HG02885 (cell line): ENCODE data around the gene HCFC1.
A peak's percentile ranks its signal among the peaks of the same experiment; 100 is the strongest.

Experiments used
- ATAC-seq: cut with Tn5 transposase; IDR thresholded peaks from one replicate; pipeline ENCODE4 v1.9.1; 2021; ENCODE audit warnings: mild to moderate bottlenecking; ENCODE audit not compliant: unreplicated experiment, poor library complexity

HCFC1 gene

DNA sequence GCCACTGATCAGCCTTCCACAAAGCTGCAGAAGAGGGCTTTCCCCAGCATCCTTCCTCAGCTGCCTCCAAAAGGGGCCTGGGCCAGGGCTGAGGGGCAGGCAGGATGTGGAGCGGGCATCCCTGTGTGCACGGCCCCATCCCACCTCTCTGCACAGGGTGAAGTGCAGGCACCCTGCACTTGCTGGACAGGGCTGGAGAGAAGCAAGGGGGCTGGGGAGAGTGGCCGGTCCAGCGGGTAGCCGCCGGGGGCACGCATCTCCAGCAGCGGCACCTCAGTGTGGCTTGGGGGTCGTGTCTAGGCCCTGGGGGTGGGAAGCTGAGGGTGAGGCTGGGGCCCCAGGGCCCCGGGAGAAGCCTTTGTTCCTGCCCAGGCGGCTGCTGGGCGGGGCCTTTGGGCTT, 64.2 kb downstream of the HCFC1 start:
- no peak for ATAC-seq

DNA sequence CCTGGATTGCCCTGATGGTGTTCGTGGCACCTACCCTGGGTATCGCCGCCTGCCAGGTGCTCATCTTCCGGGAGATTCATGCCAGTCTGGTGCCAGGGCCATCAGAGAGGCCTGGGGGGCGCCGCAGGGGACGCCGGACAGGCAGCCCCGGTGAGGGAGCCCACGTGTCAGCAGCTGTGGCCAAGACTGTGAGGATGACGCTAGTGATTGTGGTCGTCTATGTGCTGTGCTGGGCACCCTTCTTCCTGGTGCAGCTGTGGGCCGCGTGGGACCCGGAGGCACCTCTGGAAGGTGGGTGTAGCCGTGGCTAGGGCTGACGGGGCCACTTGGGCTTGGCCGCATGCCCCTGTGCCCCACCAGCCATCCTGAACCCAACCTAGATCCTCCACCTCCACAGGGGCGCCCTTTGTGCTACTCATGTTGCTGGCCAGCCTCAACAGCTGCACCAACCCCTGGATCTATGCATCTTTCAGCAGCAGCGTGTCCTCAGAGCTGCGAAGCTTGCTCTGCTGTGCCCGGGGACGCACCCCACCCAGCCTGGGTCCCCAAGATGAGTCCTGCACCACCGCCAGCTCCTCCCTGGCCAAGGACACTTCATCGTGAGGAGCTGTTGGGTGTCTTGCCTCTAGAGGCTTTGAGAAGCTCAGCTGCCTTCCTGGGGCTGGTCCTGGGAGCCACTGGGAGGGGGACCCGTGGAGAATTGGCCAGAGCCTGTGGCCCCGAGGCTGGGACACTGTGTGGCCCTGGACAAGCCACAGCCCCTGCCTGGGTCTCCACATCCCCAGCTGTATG, 65.3 kb downstream of the HCFC1 start:
- no peak for ATAC-seq

DNA sequence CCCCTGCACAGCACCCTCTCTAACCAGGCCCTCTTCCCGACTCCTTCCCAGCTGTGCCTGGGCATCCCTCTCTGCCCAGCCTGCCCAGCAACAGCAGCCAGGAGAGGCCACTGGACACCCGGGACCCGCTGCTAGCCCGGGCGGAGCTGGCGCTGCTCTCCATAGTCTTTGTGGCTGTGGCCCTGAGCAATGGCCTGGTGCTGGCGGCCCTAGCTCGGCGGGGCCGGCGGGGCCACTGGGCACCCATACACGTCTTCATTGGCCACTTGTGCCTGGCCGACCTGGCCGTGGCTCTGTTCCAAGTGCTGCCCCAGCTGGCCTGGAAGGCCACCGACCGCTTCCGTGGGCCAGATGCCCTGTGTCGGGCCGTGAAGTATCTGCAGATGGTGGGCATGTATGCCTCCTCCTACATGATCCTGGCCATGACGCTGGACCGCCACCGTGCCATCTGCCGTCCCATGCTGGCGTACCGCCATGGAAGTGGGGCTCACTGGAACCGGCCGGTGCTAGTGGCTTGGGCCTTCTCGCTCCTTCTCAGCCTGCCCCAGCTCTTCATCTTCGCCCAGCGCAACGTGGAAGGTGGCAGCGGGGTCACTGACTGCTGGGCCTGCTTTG, 66.0 kb downstream of the HCFC1 start:
- no peak for ATAC-seq

DNA sequence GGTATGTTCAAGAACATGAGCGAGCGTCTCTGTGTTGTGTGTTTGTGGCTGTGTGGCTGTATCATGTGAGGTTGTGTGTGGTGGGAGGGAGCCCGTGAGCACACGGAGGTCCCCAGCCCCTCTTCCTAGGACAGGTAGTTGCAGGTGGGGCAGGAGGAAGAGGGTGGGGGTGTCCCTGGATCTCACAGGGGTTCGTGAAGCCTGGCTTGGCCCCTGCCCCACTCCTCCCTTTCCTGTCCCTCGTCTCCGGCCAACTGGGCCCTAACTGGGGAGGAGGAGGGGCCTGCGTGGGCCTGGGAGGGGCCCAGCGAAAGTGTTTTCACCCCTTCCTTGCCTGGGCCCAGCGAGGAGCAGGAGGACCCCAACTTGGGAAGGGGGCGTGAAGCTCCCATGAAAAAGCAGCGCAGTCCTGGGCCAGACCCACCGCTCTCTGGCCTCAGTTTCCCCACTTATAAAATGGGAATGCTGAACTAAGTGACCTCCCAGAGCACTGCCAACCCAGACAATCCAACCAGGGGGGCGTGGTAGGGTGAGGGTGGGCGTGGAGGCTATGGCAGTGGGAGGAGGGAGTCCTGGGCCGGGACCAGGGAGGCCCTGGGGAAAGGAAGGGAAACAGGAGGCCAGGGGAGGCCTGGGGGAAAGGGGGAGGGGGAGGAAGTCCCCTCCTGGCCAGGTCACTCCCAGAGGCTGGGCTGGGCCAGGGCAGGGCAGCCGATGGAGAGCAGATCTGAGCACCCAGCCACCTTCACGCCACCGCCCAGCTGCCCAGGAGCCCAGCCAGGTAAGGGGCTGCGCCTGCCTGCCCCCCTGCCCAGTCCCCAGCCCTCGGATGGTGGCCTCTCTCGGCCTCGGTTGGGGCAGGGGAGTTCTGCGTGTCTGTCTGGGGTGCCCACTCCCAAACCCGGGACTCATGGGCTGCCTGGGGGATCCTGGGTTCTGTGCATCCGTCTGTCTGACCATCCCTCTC, 67.3 kb downstream of the HCFC1 start, which contains the start of gene AVPR2:
AVPR2 (plus strand) TSS at position 683 of the 967 bp plus-strand sequence. CDS start 473 bp downstream, outside the sequence.
- ATAC-seq: no peak

DNA sequence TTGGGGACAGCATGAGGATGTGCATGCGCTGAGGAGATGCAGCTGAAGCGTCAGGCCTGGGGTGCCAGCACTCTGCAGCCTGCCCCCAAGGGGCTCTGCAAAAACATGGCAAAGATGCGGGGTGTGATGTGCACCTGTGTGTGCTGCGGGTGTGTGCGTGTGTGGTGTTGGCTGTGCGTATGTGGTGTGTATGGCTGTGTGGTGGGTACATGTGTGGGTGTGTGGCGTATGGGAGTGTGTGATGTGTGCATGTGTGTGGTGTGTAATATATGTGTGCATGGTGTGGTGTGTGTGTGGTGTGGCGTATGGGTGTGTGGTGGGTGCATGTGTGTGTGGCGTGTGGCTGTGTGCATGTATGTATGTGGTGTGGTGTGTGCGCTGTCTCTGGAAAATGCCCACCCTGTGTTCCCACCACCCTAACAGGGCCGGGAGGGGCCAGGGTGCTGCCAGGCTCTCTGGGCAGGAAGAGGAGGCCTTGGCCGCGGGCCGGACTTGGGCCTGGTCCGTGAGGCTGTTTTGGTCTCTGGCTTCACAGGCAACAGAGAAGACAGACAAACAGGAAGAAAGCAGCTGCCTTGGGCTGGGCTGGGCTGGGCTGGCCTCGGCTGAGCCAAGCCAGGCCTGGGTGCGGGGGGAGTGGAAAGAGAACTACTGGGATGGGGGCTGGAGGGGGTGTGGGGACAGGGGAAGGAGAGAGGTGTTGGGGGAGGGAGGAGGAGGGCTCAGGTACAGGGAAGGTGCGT, 68.2 kb downstream of the HCFC1 start:
- ATAC-seq: no peak

DNA sequence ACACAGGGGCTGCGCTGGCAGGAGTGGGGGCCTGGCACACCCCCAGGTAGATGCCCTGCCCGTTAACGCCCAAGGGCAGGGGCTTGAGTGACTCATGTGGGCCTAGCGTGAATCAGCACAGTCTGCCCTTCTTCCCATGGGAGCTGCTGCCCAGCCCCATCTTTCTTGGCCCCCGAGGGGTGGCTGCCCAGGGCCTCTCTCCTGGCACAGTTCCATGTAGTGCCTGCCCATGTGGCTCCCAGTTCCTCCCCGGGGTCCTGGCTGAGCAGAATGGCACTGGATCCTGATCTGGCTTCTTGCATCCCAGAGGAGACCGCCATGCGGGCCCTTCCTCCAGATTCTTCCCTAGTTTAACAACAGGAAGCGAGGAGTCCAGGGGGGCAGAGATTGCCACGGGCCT, 69.2 kb downstream of the HCFC1 start:
- no peak for ATAC-seq

DNA sequence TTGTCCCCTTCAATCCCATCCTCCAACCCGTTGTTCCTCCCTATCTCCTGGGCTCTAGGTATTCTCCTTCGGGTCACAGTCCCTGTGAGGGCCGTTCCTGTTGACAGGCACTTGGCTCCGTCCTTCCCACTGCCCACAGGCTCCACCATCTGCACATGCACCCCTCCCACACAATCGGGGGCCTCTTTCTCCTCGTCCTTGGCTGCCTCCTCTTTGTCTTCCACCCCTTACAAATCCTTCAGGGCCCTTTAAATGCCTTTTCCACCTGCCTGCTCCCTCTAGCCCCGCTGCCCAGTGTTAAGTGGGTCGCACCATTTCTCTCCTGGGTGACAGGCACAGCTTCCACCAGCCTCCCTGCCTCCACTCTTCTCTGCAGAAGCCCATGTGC, 69.9 kb downstream of the HCFC1 start:
- ATAC-seq: no peak

DNA sequence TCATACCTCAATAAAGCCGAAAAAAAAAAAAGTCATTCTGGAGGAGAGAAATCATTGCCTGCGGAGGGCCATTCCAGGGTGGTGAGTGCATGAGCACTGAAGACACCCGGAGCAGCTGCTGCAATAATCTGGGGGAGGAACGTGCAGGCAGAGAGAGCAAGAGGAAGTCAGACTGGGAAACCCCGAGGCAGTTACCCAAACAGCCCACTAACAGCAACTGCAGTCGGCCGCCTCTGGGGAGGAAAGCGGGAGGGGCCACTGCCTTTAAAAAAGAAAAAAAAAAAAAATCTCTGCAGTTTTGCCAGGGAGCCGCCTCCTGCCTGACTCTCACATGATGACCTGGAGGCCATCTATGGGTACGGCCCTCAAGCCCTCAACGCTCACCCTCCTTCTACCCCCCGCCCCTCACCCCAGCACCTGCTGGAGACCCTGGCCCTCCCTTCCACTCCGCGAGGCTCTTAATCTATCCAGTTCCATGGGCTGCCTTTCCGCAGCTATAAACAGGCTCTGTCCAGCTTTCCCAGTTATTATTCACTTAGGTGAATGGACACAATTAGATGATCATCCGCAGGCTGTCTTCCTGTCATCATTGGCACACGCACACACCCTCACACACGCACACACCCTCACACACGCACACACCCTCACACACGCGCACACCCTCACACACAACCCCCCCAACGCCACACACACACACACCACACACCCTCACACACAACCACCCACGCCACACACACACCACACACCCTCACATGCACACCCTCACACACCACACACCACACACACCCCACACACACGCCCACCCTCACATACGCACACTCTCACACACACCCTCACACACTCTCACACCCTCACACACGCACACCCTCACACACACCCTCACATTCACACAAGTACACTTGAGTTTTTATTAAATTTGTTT, 70.5 kb downstream of the HCFC1 start:
- ATAC-seq: peak; percentile 66

DNA sequence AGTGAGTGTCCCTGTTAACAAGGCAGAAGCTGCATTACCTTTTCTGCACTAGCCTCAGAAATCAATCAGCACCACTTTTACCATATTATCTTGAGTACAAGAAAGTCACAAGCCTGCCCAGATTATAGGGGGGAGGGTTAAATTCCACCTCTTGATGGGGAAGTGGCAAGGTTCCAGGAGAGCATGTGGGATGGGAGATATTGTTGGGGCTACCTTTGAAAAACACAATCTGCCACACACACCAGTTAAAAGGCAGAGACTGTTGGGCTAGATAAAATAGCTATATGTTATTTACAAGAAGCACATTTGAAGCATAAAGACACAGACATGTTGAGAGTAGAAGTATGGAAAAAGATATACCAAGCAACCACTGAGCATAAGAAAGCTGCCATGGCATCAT, 73.7 kb downstream of the HCFC1 start:
- ATAC-seq: no peak
